ENCODE measurements around the gene GABRB3. TPM values are rescaled to one million over a fixed set of nuclear protein-coding genes. Genes with fewer than 3 reads are reported as not detected.

The GABRB3 gene
- total and polyA plus RNA-seq, 9 donors = 0.60 to 2.9 (median 1.6) TPM

DNA sequence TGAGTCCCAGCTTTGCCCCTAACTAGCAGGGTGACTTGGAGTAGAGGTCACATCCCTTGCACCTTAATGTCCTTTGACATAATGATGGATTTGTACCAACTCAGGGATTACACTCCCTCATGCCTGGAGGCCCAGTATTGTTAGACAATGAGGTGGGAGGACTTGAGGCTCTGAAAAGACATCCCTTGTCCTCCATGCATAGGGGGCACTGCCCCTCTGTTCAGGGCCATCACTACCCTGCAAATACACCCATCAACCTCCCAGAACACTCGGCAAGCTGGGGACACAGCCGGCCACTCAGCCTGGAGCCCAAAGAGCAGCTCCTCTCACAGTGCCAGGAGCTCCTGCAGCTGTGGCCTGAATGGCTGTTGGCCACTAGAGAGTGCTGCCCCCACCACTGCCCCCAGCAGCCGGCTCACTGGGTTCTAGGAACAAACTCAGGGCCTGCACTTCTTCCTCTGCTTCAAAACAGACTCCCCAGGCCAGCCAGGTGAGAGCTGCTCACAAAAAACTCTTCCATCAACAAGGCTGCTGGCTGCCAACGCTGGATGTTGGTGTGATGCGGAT is 90.2 kb downstream of the GABRB3 start:
- H3K4me1 ChIP-seq (ENCODE audit: control insufficient read depth, insufficient read depth, low read length) = no peaks in the 10 kb centered on the region
- no peaks in the 10 kb centered on the region for H3K27me3 ChIP-seq (ENCODE audit: control insufficient read depth, insufficient read depth, low read length)
- H3K27ac ChIP-seq (ENCODE audit: low read length) = no peak overlapping the region
- WGBS (ENCODE audit: insufficient coverage) = 71% methylated on average over 2 of the region's 5 CpGs
- no peak for DNase-seq
- H3K4me3 ChIP-seq (ENCODE audit: low read length) = no peak overlapping the region
- no peaks in the 10 kb centered on the region for H3K9me3 ChIP-seq (replicated peaks; ENCODE audit: control insufficient read depth, low read depth, low read length)
- no peaks in the 10 kb centered on the region for H3K36me3 ChIP-seq (ENCODE audit: control insufficient read depth, insufficient read depth, low read length)

DNA sequence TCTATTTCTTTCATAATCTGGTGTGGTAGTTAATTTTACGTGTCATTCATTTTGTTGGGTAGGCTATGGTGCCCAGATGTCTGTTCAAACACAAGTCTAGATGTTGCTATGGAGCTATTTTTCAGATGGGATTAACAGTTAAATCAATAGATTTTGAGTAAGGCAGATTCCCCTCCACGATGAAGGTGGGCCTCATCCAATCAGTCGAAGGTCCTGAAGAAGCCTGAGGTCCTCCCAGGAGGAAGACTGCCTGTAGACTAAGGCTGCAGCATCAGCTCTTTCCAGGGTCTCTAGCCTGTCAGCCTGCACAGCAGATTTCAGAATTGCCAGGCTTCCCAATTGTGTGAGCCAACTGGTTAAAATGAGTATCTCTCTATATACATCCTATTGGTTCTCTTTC is 92.9 kb downstream of the GABRB3 start:
- Histone ChIP-seq H3K4me1 (ENCODE audit: control insufficient read depth, insufficient read depth, low read length) (no peaks in the 10 kb centered on the region), H3K4me3 (ENCODE audit: low read length) (no peak overlapping the region), H3K27me3 (ENCODE audit: control insufficient read depth, insufficient read depth, low read length) (no peaks in the 10 kb centered on the region), H3K36me3 (ENCODE audit: control insufficient read depth, insufficient read depth, low read length) (no peaks in the 10 kb centered on the region), H3K27ac (ENCODE audit: low read length) (no peak overlapping the region), H3K9me3 (replicated peaks; ENCODE audit: control insufficient read depth, low read depth, low read length) (no peaks in the 10 kb centered on the region)
- 90% methylated on average over 2 of the region's 3 CpGs for WGBS (ENCODE audit: insufficient coverage)
- DNase-seq = no peak

DNA sequence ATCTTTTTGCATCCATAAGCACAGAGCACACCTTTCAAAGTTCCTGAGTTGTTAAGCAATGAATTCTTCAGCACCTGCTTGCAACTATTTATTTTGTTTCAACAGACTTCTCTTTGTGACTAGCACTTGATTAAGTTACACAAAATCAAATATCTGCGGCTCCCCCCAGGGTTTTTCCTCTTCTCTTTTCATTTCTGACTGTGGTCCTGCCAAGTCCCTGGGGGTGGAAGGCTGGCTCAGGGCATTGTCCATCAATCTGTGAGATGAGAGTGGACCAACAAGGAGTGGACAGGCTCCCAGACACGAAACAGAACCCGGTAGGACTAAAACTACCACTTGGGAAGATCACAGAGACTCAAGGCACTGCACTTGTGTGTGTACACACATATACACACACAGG is 96.8 kb downstream of the GABRB3 start:
- WGBS (ENCODE audit: insufficient coverage) = 64% methylated on average over 2 of the region's 3 CpGs
- no peaks in the 10 kb centered on the region for H3K9me3 ChIP-seq (replicated peaks; ENCODE audit: control insufficient read depth, low read depth, low read length)
- no peak overlapping the region for H3K4me3 ChIP-seq (ENCODE audit: low read length)
- H3K36me3 ChIP-seq (ENCODE audit: control insufficient read depth, insufficient read depth, low read length) = no peaks in the 10 kb centered on the region
- no peak for DNase-seq
- H3K27me3 ChIP-seq (ENCODE audit: control insufficient read depth, insufficient read depth, low read length) = no peaks in the 10 kb centered on the region
- H3K4me1 ChIP-seq (ENCODE audit: control insufficient read depth, insufficient read depth, low read length) = no peaks in the 10 kb centered on the region
- H3K27ac ChIP-seq (ENCODE audit: low read length) = no peak overlapping the region

DNA sequence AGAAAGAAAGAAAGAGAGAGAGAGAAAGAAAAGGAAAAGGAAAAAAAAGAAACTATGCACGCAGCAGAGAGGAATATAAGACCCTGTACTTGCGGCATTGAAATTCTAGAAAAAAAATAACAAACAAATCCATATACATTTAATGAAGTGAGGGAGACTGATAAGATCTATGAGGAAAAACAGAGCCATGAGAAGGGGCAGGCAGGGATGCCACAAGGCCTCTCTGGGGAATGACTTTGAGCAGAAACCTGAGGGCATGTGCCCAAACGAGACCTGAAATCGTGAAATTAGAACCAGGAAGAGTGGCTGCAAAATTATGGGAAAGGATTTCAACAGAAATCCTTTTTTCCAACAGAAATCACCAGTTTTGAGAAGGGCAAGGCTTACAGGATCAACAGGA is 98.4 kb downstream of the GABRB3 start:
- Histone ChIP-seq H3K4me1 (ENCODE audit: control insufficient read depth, insufficient read depth, low read length) (no peaks in the 10 kb centered on the region), H3K9me3 (replicated peaks; ENCODE audit: control insufficient read depth, low read depth, low read length) (no peaks in the 10 kb centered on the region), H3K36me3 (ENCODE audit: control insufficient read depth, insufficient read depth, low read length) (no peaks in the 10 kb centered on the region), H3K27ac (ENCODE audit: low read length) (no peak overlapping the region), H3K27me3 (ENCODE audit: control insufficient read depth, insufficient read depth, low read length) (no peaks in the 10 kb centered on the region), H3K4me3 (ENCODE audit: low read length) (no peak overlapping the region)
- no peak for DNase-seq
- 77% methylated on average over 2 of the region's 4 CpGs for WGBS (ENCODE audit: insufficient coverage)

DNA sequence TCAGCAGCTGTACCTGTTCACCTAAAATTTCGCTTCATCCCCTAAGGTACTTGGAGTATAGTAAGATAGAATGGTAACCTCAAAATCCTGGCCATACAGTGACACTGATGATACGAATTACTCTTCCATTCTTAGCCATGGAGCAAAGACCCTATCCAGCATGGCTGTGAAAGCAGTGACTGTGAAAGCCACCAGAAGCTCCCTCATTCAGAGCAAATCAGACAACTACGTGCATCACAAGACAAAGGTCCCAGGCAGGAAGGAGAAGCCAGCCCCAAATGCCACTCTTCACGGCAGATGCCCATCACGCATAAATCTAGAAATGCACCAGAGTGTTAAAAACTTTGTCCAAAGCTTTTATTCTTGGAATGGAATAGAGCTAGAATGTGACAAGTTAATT is 99.4 kb downstream of the GABRB3 start:
- Histone ChIP-seq H3K36me3 (ENCODE audit: control insufficient read depth, insufficient read depth, low read length) (no peaks in the 10 kb centered on the region), H3K9me3 (replicated peaks; ENCODE audit: control insufficient read depth, low read depth, low read length) (no peaks in the 10 kb centered on the region), H3K27ac (ENCODE audit: low read length) (no peak overlapping the region), H3K27me3 (ENCODE audit: control insufficient read depth, insufficient read depth, low read length) (no peaks in the 10 kb centered on the region), H3K4me1 (ENCODE audit: control insufficient read depth, insufficient read depth, low read length) (no peaks in the 10 kb centered on the region), H3K4me3 (ENCODE audit: low read length) (no peak overlapping the region)
- no peak for DNase-seq
- WGBS (ENCODE audit: insufficient coverage) = no CpG with 5 or more reads among the region's 5 CpGs

DNA sequence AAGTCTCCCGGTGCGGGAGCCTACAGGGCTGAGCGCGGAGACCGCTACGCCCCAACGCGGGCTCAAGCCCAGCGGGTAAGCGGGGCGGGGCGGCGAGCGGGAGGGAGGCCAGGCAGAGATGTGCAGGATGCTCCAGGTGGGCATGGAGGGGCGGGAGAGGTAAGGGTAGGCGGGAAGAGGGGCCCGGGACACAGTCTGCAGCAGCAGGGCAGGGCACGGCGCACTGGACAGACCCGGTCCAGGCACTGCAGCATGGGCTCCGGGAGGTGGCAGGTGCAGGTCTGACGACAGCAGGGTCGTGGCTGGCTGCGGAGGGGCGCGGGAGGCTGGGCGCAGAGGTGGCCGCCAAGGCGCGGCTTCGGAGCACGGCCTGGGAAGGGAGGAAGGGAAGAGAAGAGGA is 102.8 kb downstream of the GABRB3 start:
- H3K27me3 ChIP-seq (ENCODE audit: control insufficient read depth, insufficient read depth, low read length) = no peaks in the 10 kb centered on the region
- no peak for DNase-seq
- H3K4me1 ChIP-seq (ENCODE audit: control insufficient read depth, insufficient read depth, low read length) = no peaks in the 10 kb centered on the region
- WGBS (ENCODE audit: insufficient coverage) = 68% methylated on average over 32 of the region's 32 CpGs
- no peak overlapping the region for H3K27ac ChIP-seq (ENCODE audit: low read length)
- no peaks in the 10 kb centered on the region for H3K36me3 ChIP-seq (ENCODE audit: control insufficient read depth, insufficient read depth, low read length)
- H3K4me3 ChIP-seq (ENCODE audit: low read length) = no peak overlapping the region
- no peaks in the 10 kb centered on the region for H3K9me3 ChIP-seq (replicated peaks; ENCODE audit: control insufficient read depth, low read depth, low read length)

DNA sequence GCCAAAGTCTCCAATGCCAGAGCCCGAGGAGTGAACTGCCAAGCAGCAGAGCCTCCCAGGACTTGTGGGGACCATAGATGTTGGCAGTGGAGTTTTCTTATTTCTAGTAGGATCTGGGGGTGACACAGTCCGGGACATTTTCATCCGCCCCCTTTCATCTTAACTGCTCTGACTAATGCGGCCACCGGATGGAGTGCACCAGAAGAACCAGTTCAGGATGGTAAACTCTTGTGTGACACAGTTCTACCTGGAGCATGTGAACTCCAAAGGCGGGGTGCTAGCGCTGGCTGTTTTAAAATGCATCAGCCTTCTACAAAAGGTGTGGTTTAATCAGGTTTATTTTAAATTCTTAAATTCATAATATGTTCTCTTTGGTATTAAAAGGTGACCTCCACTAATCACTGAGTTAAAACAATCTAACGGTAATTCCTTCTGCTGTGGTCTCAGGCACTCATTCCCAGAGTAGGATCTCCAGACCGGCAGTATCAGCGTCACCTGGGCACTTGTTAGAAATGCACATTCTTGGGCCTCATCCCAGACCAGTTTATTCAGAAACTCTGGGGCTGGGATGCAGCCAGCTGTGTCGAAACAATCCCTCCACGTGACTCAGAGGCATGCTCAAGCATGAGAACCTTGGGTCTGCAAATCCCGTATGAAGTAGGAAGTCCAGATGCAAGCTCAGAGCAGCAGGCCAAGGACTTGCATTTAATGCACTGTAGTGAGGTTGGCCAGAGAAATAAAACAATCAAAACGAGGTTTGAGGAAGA is 105.5 kb downstream of the GABRB3 start:
- peak; percentile 2 for DNase-seq
- no peaks in the 10 kb centered on the region for H3K27me3 ChIP-seq (ENCODE audit: control insufficient read depth, insufficient read depth, low read length)
- 56% methylated on average over 12 of the region's 14 CpGs for WGBS (ENCODE audit: insufficient coverage)
- no peaks in the 10 kb centered on the region for H3K36me3 ChIP-seq (ENCODE audit: control insufficient read depth, insufficient read depth, low read length)
- H3K27ac ChIP-seq (ENCODE audit: low read length) = no peak overlapping the region
- no peaks in the 10 kb centered on the region for H3K9me3 ChIP-seq (replicated peaks; ENCODE audit: control insufficient read depth, low read depth, low read length)
- H3K4me1 ChIP-seq (ENCODE audit: control insufficient read depth, insufficient read depth, low read length) = no peaks in the 10 kb centered on the region
- H3K4me3 ChIP-seq (ENCODE audit: low read length) = no peak overlapping the region

DNA sequence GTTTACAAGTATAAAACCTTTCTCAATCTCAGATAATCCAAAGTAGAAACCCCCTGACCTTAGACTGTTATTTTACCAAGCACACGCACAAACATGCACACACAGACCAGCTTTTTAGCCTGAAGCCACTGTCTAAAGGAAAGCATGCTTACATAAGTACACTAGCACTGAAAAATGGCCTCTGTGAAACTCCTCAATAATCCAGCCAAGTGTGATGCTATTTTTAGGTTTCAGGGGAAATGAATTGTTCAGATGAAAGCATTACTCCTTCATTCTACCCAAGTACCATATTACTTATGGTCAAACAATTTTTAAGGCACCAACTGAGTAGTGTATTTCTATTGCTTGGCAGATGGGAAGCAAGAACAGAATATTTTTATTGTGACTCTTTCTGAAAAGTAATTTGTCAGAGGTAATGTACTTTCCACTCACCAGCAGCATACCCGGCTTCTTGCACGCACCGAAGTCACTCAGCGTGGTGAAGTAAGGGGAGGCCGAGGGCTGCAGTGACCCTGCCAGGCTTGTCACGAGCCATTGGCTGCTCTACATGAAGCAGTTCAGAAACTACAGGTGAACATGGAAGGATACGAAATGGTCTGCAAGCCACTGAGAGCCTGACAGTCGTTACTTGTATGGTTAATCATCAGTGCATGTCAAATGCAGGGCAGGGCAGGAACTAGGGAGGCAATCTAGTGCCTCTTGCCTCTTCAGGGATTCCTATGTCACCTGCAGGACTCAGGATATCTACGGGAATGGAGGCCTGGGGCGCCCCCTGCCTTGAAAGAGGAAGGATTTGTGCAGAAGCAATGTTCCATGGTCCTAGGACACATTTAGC is 106.7 kb downstream of the GABRB3 start:
- Histone ChIP-seq H3K4me3 (ENCODE audit: low read length) (no peak overlapping the region), H3K27ac (ENCODE audit: low read length) (peak overlapping the region; percentile 29), H3K4me1 (ENCODE audit: control insufficient read depth, insufficient read depth, low read length) (no peaks in the 10 kb centered on the region), H3K27me3 (ENCODE audit: control insufficient read depth, insufficient read depth, low read length) (no peaks in the 10 kb centered on the region), H3K9me3 (replicated peaks; ENCODE audit: control insufficient read depth, low read depth, low read length) (no peaks in the 10 kb centered on the region), H3K36me3 (ENCODE audit: control insufficient read depth, insufficient read depth, low read length) (no peaks in the 10 kb centered on the region)
- DNase-seq = peak; percentile 83
- WGBS (ENCODE audit: insufficient coverage) = 46% methylated on average over 10 of the region's 11 CpGs

DNA sequence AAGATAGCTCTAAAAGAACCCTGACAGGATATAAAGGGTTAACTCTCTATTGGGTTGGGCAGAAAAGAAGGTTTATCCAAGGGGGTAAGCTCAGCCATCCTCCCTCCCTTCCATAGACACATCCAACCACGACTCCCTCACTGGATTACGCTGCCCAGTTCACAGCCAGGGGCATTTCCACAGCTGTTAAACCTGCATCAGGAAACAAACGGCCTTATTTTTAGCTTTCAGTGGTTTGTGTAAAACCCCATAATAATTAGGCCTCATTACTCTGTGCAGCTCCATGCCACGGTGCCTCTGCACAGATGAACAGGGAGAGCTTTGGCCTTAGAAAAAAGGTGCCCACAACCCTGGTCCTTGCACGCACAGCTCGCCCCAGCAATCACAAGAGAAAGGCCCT is 110.6 kb downstream of the GABRB3 start:
- Histone ChIP-seq H3K4me3 (ENCODE audit: low read length) (no peak overlapping the region), H3K9me3 (replicated peaks; ENCODE audit: control insufficient read depth, low read depth, low read length) (peaks cover 2% of the 10 kb centered on the region), H3K36me3 (ENCODE audit: control insufficient read depth, insufficient read depth, low read length) (no peaks in the 10 kb centered on the region), H3K27me3 (ENCODE audit: control insufficient read depth, insufficient read depth, low read length) (no peaks in the 10 kb centered on the region), H3K4me1 (ENCODE audit: control insufficient read depth, insufficient read depth, low read length) (no peaks in the 10 kb centered on the region), H3K27ac (ENCODE audit: low read length) (no peak overlapping the region)
- DNase-seq = no peak
- WGBS (ENCODE audit: insufficient coverage) = 35% methylated on average over 3 of the region's 6 CpGs

DNA sequence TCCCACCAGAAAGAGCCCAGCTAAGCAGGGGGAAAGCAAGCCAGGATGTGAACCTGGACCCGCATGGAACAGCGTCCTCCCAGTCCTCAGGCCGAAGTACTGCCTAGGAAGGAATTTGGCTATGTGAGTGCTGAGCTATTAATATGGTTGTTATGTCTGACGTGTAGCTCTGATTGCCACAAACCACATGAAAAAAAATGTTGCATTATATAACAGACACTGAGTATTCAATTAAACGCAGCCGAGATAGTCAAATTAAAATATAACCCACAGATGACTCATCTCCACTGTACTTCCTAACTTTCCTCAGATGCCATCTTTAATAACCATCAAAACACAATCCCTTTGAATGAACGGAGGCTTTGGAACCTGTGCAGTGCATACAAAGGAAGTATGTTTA is 111.1 kb downstream of the GABRB3 start:
- no peak for DNase-seq
- Histone ChIP-seq H3K4me1 (ENCODE audit: control insufficient read depth, insufficient read depth, low read length) (no peaks in the 10 kb centered on the region), H3K9me3 (replicated peaks; ENCODE audit: control insufficient read depth, low read depth, low read length) (peaks cover 2% of the 10 kb centered on the region), H3K36me3 (ENCODE audit: control insufficient read depth, insufficient read depth, low read length) (no peaks in the 10 kb centered on the region), H3K27ac (ENCODE audit: low read length) (no peak overlapping the region), H3K4me3 (ENCODE audit: low read length) (no peak overlapping the region), H3K27me3 (ENCODE audit: control insufficient read depth, insufficient read depth, low read length) (no peaks in the 10 kb centered on the region)
- WGBS (ENCODE audit: insufficient coverage) = 90% methylated on average over 2 of the region's 7 CpGs

Measured in muscle of leg (tissue), 11 donors.